A172 (cell line): ENCODE data around the gene NAIF1. TPM values are rescaled to one million over a fixed set of nuclear protein-coding genes. Genes with fewer than 3 reads are reported as not detected.

Source experiments
- DNase-seq: peaks from one replicate; pipeline ENCODE4 v3.0.0-alpha.2; 2015; ENCODE audit warnings: low spot score
- total RNA-seq: library from RNA; depleted of rRNA; stranded (reverse); fragments of >200 nt; shearing (Covaris generic); gene quantifications from 2 replicates; pipeline ENCODE4 v1.2.3, GENCODE V29; 2014

The NAIF1 gene
- total RNA-seq, 1 experiment from 2014 or later: 14.1 TPM

DNA sequence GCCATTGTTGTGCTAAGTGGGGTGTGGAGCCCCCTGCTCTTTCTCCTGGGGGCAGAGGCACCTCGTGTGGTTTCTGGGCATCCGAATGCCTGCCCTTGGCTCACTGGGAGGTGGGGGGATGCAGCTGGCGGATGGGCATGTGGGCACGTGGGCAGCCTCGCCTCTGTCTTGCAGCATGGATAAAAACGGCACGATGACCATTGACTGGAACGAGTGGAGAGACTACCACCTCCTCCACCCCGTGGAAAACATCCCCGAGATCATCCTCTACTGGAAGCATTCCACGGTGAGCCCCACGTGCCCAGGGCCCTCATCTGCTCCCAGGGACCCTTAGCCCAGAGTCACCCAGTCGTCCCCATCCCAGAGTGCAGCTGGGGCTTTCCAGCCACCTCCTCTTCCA lies 35.1 kb upstream of the NAIF1 start:
- no peak for DNase-seq

DNA sequence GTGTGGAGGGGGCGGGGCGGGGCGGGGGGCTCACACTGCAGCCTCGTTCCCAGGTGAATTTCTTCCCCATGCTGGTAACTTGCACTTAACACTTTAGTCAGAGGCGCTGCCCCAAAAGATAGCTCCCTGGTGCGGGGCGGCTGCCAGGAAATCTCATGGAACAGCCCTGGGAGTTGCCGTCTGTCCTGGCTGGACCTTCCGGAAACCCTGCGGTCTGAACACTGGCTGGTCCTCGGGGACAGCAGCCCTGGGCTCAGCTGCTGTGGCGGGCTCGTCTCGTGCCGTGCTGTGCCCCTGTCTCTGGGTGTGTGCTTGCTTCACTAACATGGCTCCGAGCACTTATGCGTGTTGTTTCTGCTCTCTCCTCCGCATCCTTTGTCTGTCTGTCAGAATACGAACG lies 34.6 kb upstream of the NAIF1 start:
- DNase-seq: no peak

DNA sequence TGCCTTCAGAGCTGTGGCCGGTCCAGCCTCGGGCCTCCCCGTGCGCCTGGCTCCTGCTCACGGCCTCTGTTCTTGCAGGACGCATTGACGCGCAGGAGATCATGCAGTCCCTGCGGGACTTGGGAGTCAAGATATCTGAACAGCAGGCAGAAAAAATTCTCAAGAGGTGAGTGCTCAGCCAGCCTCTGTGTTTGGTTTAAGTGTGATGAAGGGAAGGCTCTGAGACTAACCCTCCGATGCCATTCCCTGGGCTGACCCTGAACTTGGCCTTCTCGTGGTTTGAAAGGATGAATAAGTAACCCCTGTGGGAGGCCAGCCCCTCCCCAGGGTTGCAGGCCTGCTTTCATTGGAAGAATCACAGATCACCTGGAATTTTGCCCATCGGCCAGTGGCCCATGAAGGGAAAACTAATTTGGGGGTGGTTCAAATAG lies 34.1 kb upstream of the NAIF1 start:
- no peak for DNase-seq

DNA sequence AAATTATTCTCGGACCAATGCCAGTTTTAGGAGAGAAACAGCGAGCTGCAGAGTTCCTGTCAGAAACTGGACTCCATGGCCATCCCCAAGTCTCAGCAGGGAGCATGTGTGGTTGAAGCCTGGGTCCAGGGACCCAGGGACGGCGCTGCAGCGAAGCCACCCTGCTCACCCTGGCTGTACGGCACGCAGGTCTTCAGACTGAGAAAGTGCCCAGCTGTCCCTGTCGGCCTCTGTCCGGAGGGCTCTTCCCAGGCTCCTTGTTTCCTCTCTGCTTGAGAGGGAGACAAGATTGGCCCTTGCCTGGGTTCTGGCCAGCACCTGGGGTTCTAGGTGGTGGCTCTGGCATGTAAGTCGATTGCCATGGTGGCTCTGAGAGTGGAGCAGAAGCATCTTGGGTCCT lies 33.5 kb upstream of the NAIF1 start:
- no peak for DNase-seq

DNA sequence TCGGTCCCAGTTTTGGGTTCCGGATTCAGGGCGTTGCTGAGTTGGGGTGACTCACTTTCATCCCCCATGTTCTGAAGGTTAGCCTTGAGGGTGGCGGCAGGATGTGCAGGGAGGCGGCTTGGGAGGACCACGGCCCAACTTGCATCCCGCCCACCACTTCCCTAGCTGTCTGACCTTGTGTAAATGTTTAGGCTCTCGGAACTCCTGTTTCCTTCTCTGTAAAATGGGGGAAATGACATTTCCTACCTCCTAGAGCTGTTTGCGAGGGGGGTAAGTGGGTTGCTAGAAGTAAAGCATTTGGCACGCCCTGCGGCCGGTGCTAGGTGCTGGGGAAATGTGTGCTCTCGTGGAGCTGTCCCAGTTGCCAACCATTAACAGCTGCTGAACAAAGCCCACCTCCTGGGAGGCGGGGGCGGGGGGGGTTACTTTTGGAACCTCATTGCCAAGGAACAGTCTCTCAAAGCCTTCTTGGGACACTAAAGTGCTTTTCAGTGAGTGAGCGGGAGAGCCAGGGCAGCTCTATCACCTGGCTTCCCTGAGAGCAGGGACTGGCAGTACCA lies 32.9 kb upstream of the NAIF1 start:
- peak; percentile 74 for DNase-seq

DNA sequence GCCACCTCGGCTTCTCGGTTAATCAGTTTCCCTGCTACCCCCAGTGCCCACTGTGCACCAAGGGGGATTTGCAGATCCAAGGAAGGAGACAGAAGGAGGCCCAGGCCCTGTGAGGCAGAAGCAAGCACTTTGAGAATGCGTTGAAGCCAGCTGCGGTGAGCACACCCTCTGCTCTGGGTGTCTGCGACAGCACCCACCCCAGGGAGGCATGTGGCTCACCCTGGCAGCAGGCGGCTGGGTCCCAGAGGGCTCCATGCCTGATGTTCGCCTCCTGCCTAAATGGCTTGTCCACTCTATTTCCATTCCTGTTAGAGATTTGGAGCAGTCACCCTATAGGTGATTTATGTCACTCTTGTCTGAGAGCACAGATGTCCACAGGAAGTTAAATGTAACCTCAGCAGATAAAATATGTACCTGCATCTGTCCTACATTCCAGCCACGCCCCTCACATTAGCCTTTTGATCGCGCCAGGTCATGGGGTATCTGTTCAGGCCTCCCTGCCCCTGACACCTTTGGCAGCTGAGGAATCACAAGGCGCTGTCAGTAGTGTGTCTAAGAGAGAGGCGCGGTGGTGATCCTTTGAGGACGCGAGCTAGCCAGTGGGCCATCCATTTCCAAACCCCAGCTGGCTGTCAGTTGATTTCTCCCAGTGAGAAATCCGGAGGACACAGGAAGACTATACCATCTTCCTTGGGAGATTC lies 32.3 kb upstream of the NAIF1 start:
- DNase-seq: peak; percentile 46

DNA sequence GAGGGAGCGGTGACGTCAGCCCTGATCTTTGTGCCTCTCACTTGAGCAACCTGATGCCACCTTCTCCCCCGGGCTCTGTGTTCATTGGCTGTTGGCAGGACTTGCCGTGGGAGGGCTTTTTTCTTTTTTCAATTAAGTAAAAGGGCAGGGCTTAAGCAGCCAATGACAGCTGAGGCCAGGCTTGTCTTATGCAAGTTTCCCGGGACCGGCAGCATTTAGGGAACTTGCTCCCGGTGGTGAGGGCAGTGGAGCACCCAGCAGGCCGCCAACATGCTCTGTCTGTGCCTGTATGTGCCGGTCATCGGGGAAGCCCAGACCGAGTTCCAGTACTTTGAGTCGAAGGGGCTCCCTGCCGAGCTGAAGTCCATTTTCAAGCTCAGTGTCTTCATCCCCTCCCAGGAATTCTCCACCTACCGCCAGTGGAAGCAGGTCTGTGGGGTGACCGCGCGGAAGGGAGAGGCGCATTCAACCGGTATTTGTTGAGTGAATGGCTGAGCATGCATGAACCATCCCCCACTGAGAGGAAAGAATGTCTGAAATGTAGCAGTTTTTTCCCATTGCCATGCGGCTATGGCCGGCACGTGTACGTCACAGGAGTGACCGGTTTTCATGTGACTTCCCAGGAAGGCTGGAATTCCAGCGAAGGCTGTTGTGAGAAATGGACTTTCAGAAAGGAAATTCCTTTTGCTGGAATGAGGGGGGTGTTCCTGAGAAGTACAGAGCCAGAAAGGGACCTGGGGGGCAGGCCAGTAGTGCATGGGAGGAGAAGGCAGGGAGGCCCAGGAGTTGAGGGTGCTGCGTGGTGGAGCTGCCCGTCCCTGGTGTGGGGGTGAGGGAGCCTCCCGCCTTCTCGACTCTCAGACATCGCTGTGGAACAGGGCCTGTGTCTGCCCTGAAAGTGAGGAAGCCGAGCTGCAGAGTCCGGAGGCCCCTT lies 31.4 kb upstream of the NAIF1 start:
- peak; percentile 99 for DNase-seq

DNA sequence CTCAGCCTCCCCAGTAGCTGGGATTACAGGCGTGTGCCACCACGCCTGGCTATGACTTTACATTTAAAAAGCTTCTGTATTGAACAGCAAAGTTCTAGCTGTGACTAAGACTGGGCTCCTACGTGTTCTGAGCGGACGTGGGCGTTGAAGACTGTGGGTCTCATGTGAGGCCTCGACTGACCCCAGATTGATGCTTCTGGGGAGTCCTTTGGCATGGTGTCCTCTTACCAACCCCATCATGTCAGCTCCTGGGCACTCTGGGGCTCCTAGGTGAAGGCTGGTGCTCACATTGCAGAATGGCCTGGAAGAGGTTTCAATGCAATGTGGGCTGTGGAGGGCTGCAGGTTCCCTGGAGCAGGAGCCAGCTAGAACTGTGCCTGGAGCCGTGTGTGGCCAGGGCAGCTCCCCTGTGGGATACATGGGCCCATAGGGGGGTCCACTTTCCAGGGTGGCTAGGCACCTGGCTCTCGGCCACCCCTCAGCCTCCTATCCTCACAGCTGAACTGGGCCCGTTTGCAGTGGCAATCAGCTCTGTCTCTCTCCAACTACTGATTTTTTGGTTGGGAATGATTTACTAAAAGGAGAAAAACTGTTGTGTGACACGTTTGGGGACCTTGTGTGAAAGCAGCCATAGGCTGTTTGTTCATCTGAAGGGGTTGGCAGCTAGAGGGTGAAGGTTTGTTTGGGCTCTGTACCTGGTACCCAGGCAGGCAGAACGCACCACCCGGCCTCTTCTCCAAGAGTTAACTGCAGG lies 30.6 kb upstream of the NAIF1 start:
- DNase-seq: no peak

DNA sequence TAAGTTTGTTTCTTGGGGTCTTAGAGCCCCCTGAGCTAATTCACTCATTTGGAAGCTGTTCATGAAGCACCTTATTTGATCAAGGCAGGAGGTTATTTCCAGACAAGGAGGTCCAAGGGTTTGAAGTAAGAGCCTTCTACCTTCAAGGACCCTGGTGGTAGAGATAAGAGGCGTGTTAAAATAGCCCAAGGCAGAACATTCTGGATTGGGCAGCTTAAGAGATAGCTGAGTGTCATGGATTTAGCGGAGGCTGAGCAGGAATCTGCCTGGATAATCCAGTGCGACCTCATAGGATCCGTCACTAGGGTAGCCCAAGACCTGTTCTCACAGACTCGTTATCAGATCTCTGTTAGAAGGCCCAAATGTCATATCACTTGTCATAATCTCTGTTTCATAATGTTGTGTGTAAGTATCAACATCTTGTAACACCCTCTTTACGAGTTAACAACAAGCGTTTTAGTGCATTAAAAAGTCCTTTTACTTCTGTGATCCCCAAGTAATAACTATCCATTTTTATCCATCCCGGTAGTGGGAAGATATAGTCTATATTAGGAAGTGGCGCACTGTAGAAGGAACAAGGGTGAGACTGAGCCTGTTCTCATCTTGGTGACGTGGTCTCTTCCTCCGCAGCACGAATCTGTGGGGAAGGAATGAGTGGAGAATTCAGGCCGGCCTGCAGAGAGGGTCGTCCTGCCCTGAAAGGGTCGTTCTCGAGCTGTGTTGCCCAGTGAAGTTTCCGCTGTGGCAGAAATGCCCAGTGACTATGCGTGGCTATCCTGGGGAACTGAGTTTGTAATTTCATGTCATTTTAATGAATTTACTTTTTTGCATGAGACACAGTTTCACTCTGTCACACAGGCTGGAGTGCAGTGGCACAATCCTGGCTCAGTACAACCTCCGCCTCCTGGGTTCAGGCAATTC lies 29.8 kb upstream of the NAIF1 start:
- DNase-seq: no peak

DNA sequence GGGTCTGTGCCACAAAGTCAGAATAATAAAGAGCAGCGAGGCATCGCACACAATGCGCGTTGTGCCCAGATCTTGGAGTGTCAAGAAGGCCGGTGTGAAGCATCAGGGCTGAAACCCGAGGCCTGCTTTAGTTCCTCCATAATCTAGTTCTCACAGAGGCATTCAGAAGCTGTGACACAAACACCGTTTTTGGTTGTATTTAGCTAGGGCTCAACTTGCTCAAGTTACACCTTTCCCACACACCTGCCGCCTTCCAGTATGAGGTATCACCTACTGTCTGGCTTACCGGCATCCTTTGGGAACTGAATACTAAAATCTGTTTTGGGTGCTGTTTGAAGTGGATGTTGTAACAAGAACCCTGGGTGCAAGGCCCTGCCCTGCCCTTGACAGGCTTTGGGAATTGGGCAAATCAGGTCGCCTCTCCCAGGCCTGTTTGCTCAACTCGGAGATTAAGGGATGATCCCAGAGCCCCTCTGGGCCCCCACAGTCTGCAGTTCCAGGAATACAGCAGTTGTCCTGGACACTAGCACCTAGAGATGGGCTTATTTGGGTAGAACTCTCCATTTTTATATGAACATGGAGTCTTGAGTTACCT lies 27.9 kb upstream of the NAIF1 start:
- DNase-seq: no peak

DNA sequence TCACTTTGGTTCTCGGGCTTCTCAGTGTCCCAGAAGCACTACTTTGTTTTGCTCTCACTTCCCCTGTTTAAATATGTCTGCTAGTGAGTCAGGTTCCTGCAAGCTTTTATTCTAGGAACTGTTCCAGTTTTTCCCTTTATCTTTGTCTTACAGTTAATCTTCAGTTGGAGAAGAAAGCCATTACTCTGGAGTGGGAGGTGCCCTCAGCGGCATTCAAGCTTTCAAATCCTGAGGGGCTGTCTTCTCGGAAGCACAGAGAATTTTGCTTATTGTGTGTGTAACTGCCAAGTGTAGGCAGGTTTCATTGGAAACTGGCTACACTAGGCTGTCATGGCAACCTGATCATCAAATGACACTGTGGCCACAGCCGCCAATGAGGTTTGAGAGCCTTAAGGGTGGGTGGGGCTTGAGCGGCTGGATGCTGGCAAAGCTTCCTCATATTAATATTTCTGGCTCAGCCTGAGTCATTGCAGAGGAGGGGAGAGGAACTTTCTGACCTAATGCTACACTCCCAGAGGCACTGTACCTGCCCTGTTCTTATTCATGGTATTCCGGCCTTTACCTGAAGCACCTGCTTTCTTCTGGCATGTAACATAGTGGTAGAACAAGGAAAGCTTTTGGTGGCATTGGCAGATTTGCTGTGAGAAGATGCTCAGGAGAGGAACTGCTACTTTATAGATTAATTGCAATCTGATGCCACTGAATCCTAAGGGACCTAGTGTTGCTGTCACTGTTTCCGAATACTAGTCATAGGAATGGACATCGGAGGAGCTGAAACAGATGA lies 27.2 kb upstream of the NAIF1 start:
- DNase-seq: peak; percentile 99

DNA sequence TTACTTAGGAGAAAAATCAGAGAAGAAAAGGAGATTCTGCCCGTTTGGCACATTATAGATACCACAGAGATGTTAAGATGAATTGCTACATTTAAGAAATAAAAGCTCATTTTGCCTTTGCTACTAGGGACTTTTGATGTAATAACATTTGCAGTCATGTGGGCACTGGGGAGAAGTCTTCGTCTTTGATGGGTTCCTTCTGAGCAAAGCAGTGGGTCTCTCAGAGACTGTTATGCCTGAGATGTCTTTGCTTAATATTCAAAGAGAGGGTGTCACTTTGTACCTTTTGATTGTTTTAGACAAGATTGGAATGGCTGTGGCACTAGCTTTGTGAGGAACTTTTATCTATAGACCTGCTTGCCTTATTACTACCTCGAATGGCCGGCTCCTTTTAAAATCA lies 25.9 kb upstream of the NAIF1 start:
- DNase-seq: no peak

DNA sequence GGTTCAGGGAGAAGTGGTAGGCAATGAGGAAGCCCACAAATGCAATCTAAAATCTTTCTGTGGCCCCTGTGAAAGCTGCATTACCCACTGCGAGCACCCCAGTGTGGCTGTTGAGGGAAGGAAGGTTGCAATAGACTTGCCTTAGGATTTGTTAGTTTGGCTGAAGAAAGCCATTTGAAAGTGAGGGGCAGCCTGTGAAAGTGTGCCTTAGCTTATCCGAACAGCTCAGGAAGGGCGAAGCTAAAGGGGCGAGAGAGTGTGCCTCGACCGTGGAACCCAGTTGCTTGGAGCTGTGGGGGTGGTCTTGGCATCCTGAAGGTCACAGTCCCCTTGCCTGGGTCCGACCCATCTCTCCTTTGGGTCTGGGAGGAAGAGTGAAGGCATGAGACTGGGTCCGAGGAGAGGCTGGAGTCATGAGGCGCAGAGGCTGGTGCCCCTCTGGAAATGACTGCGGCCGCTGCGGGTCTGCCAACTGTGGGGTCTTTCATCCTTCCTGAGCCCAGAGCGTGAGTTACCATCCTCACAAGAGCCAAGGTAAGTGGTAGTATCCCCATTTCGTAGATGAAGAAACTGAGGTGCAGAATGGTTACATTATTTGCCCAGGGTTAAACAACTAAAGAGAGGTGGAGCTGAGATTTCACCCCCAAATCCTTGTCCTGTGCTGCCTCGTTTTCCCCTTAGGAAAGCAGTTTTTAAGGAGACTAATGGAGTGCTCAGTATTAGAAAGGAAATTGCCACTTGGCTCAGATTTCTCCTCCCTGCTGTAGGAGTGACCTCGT lies 25.3 kb upstream of the NAIF1 start:
- no peak for DNase-seq

DNA sequence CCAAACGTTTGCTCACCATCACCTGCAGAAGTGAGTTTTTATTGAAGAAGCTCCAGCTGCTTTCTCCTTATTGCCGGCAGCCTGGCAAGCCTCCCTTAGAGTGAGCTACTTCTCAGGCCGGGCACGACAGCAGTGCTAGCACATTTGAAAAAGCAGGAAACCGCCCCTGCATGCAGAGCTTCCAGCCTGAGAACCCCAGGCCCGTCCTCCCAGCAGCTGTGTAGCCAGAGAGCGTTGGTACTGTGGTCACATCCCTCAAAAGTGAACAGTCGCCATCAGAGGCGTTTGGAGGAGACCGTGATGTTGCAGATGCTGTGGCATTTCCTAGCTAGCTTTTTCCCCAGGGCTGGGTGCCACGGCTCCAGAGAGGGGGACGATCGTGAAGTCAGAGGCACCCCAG lies 24.5 kb upstream of the NAIF1 start:
- DNase-seq: no peak

DNA sequence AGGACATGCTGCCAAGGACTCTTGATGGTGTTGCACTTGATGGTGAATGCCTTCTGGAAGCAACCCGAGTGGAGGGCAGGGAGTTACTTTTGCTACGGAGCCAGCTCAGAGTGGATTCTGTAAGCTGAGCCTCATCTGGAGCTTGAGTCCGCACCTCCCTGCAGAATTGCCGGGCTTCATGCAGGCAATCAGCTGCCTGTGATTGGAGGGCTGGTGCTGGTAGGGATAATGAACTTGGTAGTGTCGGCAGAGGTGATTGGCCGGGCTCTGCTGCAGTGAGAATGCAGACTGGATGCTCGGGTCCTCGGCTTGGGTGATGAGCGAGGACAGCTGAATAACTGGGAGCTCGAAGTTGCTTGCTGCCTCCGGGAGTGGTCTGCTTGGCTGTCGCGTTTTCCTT lies 24.0 kb upstream of the NAIF1 start:
- peak; percentile 93 for DNase-seq

DNA sequence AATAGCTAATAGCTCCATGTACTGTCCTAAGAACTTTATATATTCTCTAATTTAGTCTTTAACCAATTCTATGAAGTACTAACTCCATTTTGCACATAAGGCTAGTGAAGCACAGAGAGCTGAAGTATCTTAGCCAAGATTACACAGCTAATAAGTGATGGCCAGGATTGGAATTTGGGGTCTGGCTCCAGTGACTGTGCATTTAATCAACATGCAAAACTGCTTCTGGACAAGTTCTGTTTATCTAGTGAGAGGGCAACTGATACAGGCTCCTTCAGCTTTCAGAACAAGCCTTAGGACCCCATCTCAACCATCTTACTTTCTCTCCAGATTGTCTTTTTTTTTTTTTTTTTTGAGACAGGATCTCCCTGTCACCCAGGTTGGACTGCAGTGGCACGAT lies 22.2 kb upstream of the NAIF1 start:
- no peak for DNase-seq

DNA sequence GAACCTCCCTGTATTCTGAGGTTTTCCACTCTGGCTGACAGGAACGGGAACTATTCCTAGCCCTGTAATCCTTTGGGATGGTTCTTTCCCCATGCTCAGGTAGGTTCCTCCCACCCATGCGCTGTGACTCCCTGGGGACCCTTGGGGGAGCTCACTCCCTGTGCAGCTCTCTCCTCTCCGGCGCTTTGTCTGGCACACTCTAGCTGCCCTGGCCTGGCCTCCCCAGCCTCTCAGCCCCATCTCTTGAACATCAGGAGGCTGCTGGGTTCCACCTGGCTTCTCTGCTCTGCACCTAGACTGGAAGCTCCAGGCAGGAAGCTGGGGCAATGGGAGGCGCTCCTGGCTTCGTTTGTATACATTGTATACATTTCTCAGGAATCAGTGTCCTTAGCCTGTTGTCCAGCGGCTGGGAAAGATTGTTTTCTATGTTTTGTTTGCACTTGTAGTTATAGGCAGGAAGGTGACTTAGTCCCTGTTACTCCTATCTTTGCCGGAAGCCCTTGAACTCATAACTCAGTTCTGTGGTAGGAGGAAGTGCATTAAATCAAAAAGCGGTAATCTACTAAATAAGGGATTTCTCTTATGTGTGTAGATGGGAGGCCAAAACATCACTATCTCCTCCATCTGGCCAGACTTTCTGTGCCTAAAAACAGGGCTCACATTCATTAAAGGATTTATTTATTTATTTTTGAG lies 21.3 kb upstream of the NAIF1 start:
- DNase-seq: no peak

DNA sequence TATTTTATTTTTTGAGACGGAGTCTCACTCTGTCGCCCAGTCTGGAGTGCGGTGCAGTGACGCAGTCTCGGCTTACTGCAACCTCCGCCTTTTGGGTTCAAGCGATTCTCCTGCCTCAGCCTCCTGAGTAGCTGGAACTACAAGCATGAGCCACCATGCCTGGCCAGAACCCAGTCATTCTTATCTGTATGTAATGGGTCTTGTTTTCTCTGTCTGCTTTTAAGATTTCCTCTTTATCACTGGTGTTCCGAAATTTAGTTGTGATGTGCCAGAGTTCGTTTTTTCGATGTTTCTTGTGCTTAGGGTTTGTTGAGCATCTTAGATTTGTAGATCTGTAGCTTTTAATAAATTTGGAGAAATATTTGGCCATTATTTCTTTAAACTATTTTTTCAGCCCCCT lies 20.1 kb upstream of the NAIF1 start:
- no peak for DNase-seq
